Measurements from ENCODE around the gene TMIGD2.
A peak's percentile ranks its signal among the peaks of the same experiment; 100 is the strongest.

TMIGD2 gene

GRCh38 chr19:4326837-4327251 is 24.7 kb upstream of the TMIGD2 start:
- DNase-seq (ENCODE audit: low spot score) = no peak

- DNase-seq (ENCODE audit: low spot score) = no peak
These were observed 24.1 kb upstream of the TMIGD2 start for GRCh38 chr19:4326215-4326836.

GRCh38 chr19:4324228-4324627 is 22.0 kb upstream of the TMIGD2 start:
- DNase-seq (ENCODE audit: low spot score) = no peak

GRCh38 chr19:4323692-4324091 is 21.5 kb upstream of the TMIGD2 start:
- DNase-seq (ENCODE audit: low spot score) = no peak

- DNase-seq (ENCODE audit: low spot score) = no peak
These were observed 20.9 kb upstream of the TMIGD2 start for GRCh38 chr19:4322942-4323665.

GRCh38 chr19:4320419-4320818 is 18.2 kb upstream of the TMIGD2 start:
- DNase-seq (ENCODE audit: low spot score) = no peak

- no peak for DNase-seq (ENCODE audit: low spot score)
These were observed 17.0 kb upstream of the TMIGD2 start for GRCh38 chr19:4319067-4319718.

GRCh38 chr19:4318460-4318859 is 16.3 kb upstream of the TMIGD2 start:
- no peak for DNase-seq (ENCODE audit: low spot score)

GRCh38 chr19:4316956-4317355 is 14.8 kb upstream of the TMIGD2 start:
- DNase-seq (ENCODE audit: low spot score) = no peak

GRCh38 chr19:4313847-4314490 is 11.8 kb upstream of the TMIGD2 start:
- no peak for DNase-seq (ENCODE audit: low spot score)

GRCh38 chr19:4310247-4311121 is 8.3 kb upstream of the TMIGD2 start:
- peak; percentile 52 for DNase-seq (ENCODE audit: low spot score)

- no peak for DNase-seq (ENCODE audit: low spot score)
These were observed 3.5 kb upstream of the TMIGD2 start for GRCh38 chr19:4305659-4306058.

- DNase-seq (ENCODE audit: low spot score) = no peak
These were observed 3.0 kb upstream of the TMIGD2 start for GRCh38 chr19:4305257-4305612.

GRCh38 chr19:4304538-4305256 is 2.5 kb upstream of the TMIGD2 start, which contains the start of gene FSD1:
TSS of gene FSD1 (plus strand) at chr19:4304598. CDS start at chr19:4304747, 149 bp downstream.
- DNase-seq (ENCODE audit: low spot score) = peak; percentile 92

GRCh38 chr19:4303819-4304537 is 1.8 kb upstream of the TMIGD2 start:
- no peak for DNase-seq (ENCODE audit: low spot score)

GRCh38 chr19:4301590-4302242 is 473 bp downstream of the TMIGD2 start:
- no peak for DNase-seq (ENCODE audit: low spot score)

- DNase-seq (ENCODE audit: low spot score) = no peak
These were observed 1.6 kb downstream of the TMIGD2 start for GRCh38 chr19:4300589-4300988.

GRCh38 chr19:4298810-4299550 is 3.2 kb downstream of the TMIGD2 start:
- no peak for DNase-seq (ENCODE audit: low spot score)
